ENCODE results near the gene PRPSAP2.
"Not testable (repeated sequence)": the region's sequence is repeated elsewhere in the genome, so short reads cannot be mapped to it uniquely, and the experiment has no call there.

The PRPSAP2 gene

GRCh38 chr17:18919963-18920362 is 62.0 kb downstream of the PRPSAP2 start:
- H3K79me2 ChIP-seq (ENCODE audit: low read length), result peaks cover 45% of the 10 kb centered on the region
- H3K9ac ChIP-seq (ENCODE audit: low read length), result peak overlapping the region; percentile 70
- H3K27me3 ChIP-seq (ENCODE audit: low read depth, low read length), result no peaks in the 10 kb centered on the region
- H3K27ac ChIP-seq (ENCODE audit: low read length), result peak overlapping the region; percentile 100
- H3K36me3 ChIP-seq (replicated peaks; ENCODE audit: low read depth, low read length), result peaks cover 9% of the 10 kb centered on the region
- no peaks in the 10 kb centered on the region for H3K9me3 ChIP-seq (ENCODE audit: insufficient read depth, low read length)
- H2AFZ ChIP-seq (ENCODE audit: low read depth, low read length), result no peak overlapping the region
- TF ChIP-seq CTCF (IDR thresholded peaks at IDR 0.05; ENCODE audit: low read depth, low read length), result no peak
- peak overlapping the region; percentile 26 for H3K4me2 ChIP-seq (ENCODE audit: low read length)
- H4K20me1 ChIP-seq (ENCODE audit: insufficient read depth, low read length), result no peaks in the 10 kb centered on the region
- H3K4me3 ChIP-seq (ENCODE audit: low read length), result peak overlapping the region; percentile 16; the same call in 1 of the 2 replicates
- H3K4me1 ChIP-seq (ENCODE audit: low read length), result peaks cover 78% of the 10 kb centered on the region

DNA sequence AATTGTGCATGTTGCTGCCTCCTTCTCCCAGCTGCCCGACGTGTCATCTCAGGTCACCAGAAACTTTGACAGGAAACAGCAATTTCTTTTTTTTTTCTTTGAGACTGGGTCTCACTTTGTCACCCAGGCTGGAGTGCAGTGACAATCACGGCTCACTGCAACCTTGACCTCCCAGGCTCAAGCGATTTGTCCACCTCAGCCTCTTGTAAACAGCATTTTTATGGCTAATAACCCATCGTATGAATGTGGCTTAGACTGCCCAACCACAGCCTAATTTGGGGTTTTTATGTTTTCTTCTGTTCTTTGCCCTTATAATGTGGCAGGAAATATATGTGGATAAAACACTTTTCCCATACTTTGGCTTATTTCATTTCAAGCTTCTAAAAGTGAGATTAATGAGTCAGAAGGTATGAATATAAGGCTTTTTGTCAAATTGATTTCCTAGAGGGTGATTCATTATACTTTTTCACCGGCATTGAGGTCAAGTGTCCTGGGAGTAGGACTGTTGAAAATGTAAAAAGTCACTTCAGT is 63.0 kb downstream of the PRPSAP2 start:
- TF ChIP-seq CTCF (IDR thresholded peaks at IDR 0.05; ENCODE audit: low read depth, low read length) (no peak), EZH2phosphoT487 (IDR thresholded peaks at IDR 0.05; ENCODE audit: low read depth) (no peak)
- Histone ChIP-seq H3K27me3 (ENCODE audit: low read depth, low read length) (no peaks in the 10 kb centered on the region), H3K4me3 (ENCODE audit: low read length) (peak overlapping the region; percentile 71), H3K79me2 (ENCODE audit: low read length) (peaks cover 51% of the 10 kb centered on the region), H4K20me1 (ENCODE audit: insufficient read depth, low read length) (no peaks in the 10 kb centered on the region), H2AFZ (ENCODE audit: low read depth, low read length) (no peak overlapping the region), H3K27ac (ENCODE audit: low read length) (peak overlapping the region; percentile 100), H3K9ac (ENCODE audit: low read length) (peak overlapping the region; percentile 99), H3K4me1 (ENCODE audit: low read length) (peaks cover 72% of the 10 kb centered on the region), H3K4me2 (ENCODE audit: low read length) (peak overlapping the region; percentile 95), H3K36me3 (replicated peaks; ENCODE audit: low read depth, low read length) (peaks cover 8% of the 10 kb centered on the region), H3K9me3 (ENCODE audit: insufficient read depth, low read length) (no peaks in the 10 kb centered on the region)

DNA sequence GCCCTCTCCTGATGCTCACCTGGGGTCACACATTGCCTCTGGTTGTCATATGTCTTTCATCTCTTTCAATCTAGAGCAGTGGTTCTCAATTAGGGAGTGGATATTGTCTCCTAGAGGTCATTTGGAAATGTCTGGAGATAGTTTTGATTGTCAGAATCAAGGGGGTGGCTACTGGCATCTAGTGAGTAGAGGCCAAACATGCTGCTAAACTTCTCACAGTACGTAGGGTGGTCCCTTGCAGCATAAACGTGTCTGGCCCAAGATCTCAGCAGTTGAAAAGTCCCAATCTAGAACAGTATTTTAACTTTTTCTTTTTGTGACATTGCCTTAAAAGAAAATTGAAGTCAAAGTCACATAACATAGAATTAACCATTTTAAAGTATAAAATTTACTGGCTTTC is 63.6 kb downstream of the PRPSAP2 start:
- H3K27me3 ChIP-seq (ENCODE audit: low read depth, low read length), result no peaks in the 10 kb centered on the region
- no peaks in the 10 kb centered on the region for H4K20me1 ChIP-seq (ENCODE audit: insufficient read depth, low read length)
- peak overlapping the region; percentile 71 for H3K4me3 ChIP-seq (ENCODE audit: low read length)
- H3K9ac ChIP-seq (ENCODE audit: low read length), result peak overlapping the region; percentile 99
- H3K36me3 ChIP-seq (replicated peaks; ENCODE audit: low read depth, low read length), result peaks cover 8% of the 10 kb centered on the region
- peaks cover 51% of the 10 kb centered on the region for H3K79me2 ChIP-seq (ENCODE audit: low read length)
- H3K27ac ChIP-seq (ENCODE audit: low read length), result peak overlapping the region; percentile 100
- peaks cover 66% of the 10 kb centered on the region for H3K4me1 ChIP-seq (ENCODE audit: low read length)
- H3K4me2 ChIP-seq (ENCODE audit: low read length), result peak overlapping the region; percentile 95
- H2AFZ ChIP-seq (ENCODE audit: low read depth, low read length), result no peak overlapping the region
- no peak for TF ChIP-seq CTCF (IDR thresholded peaks at IDR 0.05; ENCODE audit: low read depth, low read length)
- no peak for TF ChIP-seq EZH2phosphoT487 (IDR thresholded peaks at IDR 0.05; ENCODE audit: low read depth)
- no peaks in the 10 kb centered on the region for H3K9me3 ChIP-seq (ENCODE audit: insufficient read depth, low read length)

DNA sequence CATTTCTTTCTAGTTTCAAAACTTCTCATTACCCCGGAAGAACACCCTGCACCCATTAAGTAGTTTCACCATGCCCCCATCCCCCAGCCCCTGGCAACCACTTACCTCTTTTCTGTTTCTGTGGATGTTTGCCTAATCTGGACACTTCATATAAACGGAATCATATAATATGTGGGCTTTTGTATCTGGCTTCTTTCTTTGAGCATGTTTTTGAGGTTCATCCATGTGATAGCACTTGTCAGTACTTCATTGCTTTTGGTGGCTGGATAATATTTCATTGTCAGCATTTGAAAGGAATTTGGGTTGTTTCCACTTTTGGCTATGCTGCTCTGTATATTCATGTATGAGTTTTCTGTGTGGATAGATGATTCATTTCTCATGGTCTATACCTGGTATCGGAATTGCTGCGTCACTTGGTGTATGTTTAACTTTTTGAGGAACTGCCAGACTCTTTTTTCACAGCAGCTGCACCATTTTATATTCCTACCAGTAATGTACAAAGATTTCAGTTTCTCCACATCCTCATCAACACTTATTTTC is 64.1 kb downstream of the PRPSAP2 start:
- Histone ChIP-seq H3K4me3 (ENCODE audit: low read length) (peak overlapping the region; percentile 71), H3K4me1 (ENCODE audit: low read length) (peaks cover 61% of the 10 kb centered on the region), H4K20me1 (ENCODE audit: insufficient read depth, low read length) (no peaks in the 10 kb centered on the region), H3K27ac (ENCODE audit: low read length) (peak overlapping the region; percentile 100), H3K9me3 (ENCODE audit: insufficient read depth, low read length) (no peaks in the 10 kb centered on the region), H3K9ac (ENCODE audit: low read length) (peak overlapping the region; percentile 99), H3K36me3 (replicated peaks; ENCODE audit: low read depth, low read length) (peaks cover 11% of the 10 kb centered on the region), H2AFZ (ENCODE audit: low read depth, low read length) (no peak overlapping the region), H3K27me3 (ENCODE audit: low read depth, low read length) (no peaks in the 10 kb centered on the region), H3K4me2 (ENCODE audit: low read length) (peak overlapping the region; percentile 95), H3K79me2 (ENCODE audit: low read length) (peaks cover 51% of the 10 kb centered on the region)
- TF ChIP-seq EZH2phosphoT487 (IDR thresholded peaks at IDR 0.05; ENCODE audit: low read depth) (no peak), CTCF (IDR thresholded peaks at IDR 0.05; ENCODE audit: low read depth, low read length) (no peak)

GRCh38 chr17:18922596-18922995 is 64.7 kb downstream of the PRPSAP2 start:
- H3K9me3 ChIP-seq (ENCODE audit: insufficient read depth, low read length); H2AFZ ChIP-seq (ENCODE audit: low read depth, low read length); H4K20me1 ChIP-seq (ENCODE audit: insufficient read depth, low read length); H3K4me3 ChIP-seq (ENCODE audit: low read length); H3K27me3 ChIP-seq (ENCODE audit: low read depth, low read length); H3K4me2 ChIP-seq (ENCODE audit: low read length): not testable (repeated sequence)
- Histone ChIP-seq H3K79me2 (ENCODE audit: low read length) (peaks cover 50% of the 10 kb centered on the region), H3K27ac (ENCODE audit: low read length) (peak overlapping the region; percentile 100), H3K9ac (ENCODE audit: low read length) (peak overlapping the region; percentile 46), H3K36me3 (replicated peaks; ENCODE audit: low read depth, low read length) (peaks cover 11% of the 10 kb centered on the region), H3K4me1 (ENCODE audit: low read length) (peaks cover 58% of the 10 kb centered on the region)

All from OCI-LY3 (cell line).